Measurements from ENCODE around the gene CD2.

DNA sequence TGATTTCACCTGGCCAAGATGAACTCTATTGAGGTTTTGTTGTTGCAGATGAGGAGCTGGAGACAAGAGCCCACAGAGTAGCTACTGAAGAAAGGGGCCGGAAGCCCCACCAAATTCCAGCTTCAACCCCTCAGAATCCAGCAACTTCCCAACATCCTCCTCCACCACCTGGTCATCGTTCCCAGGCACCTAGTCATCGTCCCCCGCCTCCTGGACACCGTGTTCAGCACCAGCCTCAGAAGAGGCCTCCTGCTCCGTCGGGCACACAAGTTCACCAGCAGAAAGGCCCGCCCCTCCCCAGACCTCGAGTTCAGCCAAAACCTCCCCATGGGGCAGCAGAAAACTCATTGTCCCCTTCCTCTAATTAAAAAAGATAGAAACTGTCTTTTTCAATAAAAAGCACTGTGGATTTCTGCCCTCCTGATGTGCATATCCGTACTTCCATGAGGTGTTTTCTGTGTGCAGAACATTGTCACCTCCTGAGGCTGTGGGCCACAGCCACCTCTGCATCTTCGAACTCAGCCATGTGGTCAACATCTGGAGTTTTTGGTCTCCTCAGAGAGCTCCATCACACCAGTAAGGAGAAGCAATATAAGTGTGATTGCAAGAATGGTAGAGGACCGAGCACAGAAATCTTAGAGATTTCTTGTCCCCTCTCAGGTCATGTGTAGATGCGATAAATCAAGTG, 14.3 kb downstream of the CD2 start:
- TF ChIP-seq, protein P1, sequence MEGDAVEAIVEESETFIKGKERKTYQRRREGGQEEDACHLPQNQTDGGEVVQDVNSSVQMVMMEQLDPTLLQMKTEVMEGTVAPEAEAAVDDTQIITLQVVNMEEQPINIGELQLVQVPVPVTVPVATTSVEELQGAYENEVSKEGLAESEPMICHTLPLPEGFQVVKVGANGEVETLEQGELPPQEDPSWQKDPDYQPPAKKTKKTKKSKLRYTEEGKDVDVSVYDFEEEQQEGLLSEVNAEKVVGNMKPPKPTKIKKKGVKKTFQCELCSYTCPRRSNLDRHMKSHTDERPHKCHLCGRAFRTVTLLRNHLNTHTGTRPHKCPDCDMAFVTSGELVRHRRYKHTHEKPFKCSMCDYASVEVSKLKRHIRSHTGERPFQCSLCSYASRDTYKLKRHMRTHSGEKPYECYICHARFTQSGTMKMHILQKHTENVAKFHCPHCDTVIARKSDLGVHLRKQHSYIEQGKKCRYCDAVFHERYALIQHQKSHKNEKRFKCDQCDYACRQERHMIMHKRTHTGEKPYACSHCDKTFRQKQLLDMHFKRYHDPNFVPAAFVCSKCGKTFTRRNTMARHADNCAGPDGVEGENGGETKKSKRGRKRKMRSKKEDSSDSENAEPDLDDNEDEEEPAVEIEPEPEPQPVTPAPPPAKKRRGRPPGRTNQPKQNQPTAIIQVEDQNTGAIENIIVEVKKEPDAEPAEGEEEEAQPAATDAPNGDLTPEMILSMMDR (IDR thresholded peaks at IDR 0.05), result no peak
- TF ChIP-seq POLR2A (IDR thresholded peaks at IDR 0.05), result no peak
